Stimulated activated CD4-positive, alpha-beta T cell treated with anti-CD3 and anti-CD28 coated beads, Interleukin-1b, Interleukin-23, amount 100 ng/mL, for 1 hour (primary cell): Measurements from ENCODE around the gene CRAMP1.

Source experiments
- DNase-seq, 2 donors: peaks; one replicate each; pipeline ENCODE4 v3.0.0-alpha.2; 2020; ENCODE audit warnings: low read depth in 2 of 2

The CRAMP1 gene

GRCh38 chr16:1596516-1596915 lies 15.6 kb upstream of the CRAMP1 start:
- no peak for DNase-seq

- DNase-seq, result no peak
Observed at GRCh38 chr16:1597154-1597553, 15.0 kb upstream of the CRAMP1 start.

- no peak for DNase-seq
Observed at GRCh38 chr16:1601031-1601430, 11.1 kb upstream of the CRAMP1 start.

- DNase-seq, result no peak
Observed at GRCh38 chr16:1601489-1601888, 10.7 kb upstream of the CRAMP1 start.

GRCh38 chr16:1602285-1602684 lies 9.9 kb upstream of the CRAMP1 start:
- no peak for DNase-seq

GRCh38 chr16:1606774-1607173 lies 5.4 kb upstream of the CRAMP1 start:
- DNase-seq, result no peak

- DNase-seq, result no peak
Observed at GRCh38 chr16:1607971-1608370, 4.2 kb upstream of the CRAMP1 start.

- peak; percentile 78 to 91 for DNase-seq
Observed at GRCh38 chr16:1610071-1610898, 1.9 kb upstream of the CRAMP1 start.

- no peak for DNase-seq
Observed at GRCh38 chr16:1610899-1611632, 1.1 kb upstream of the CRAMP1 start.

GRCh38 chr16:1613211-1613622 lies 1.1 kb downstream of the CRAMP1 start:
- no peak for DNase-seq

GRCh38 chr16:1613728-1614455 lies 1.7 kb downstream of the CRAMP1 start:
- DNase-seq, result no peak

- no peak for DNase-seq
Observed at GRCh38 chr16:1614456-1615102, 2.4 kb downstream of the CRAMP1 start.

- no peak for DNase-seq
Observed at GRCh38 chr16:1615761-1616160, 3.6 kb downstream of the CRAMP1 start.

- no peak for DNase-seq
Observed at GRCh38 chr16:1619976-1620375, 7.8 kb downstream of the CRAMP1 start.

- DNase-seq, result no peak
Observed at GRCh38 chr16:1620391-1620790, 8.2 kb downstream of the CRAMP1 start.

- DNase-seq, result no peak
Observed at GRCh38 chr16:1621851-1622250, 9.7 kb downstream of the CRAMP1 start.

- DNase-seq, result no peak
Observed at GRCh38 chr16:1626327-1626726, 14.2 kb downstream of the CRAMP1 start.

- no peak for DNase-seq
Observed at GRCh38 chr16:1626776-1627175, 14.6 kb downstream of the CRAMP1 start.

GRCh38 chr16:1630450-1631213 lies 18.5 kb downstream of the CRAMP1 start:
- DNase-seq, result no peak

GRCh38 chr16:1631230-1631629 lies 19.1 kb downstream of the CRAMP1 start:
- DNase-seq, result no peak

- DNase-seq, result no peak
Observed at GRCh38 chr16:1631931-1632637, 19.9 kb downstream of the CRAMP1 start.
